Endodermal cell (in vitro differentiated cells): ENCODE data around the gene PARD3B. TPM values are rescaled to one million over a fixed set of nuclear protein-coding genes. Genes with fewer than 3 reads are reported as not detected.

Experiments
- DNase-seq: peaks from one replicate; pipeline ENCODE4 v3.0.0-alpha.2; 2017
- H3K27ac ChIP-seq: 2 replicates; pipeline ENCODE4 v1.5.1; 2013; ENCODE audit warnings: mild to moderate bottlenecking, low read depth, low read length, moderate library complexity
- H3K27me3 ChIP-seq: 2 replicates; pipeline ENCODE4 v1.6.1; 2013; ENCODE audit warnings: mild to moderate bottlenecking, low read length, moderate library complexity; ENCODE audit not compliant: insufficient read depth, control insufficient read depth, poor library complexity, severe bottlenecking
- H3K36me3 ChIP-seq: 2 replicates; pipeline ENCODE4 v1.7.0; 2013; ENCODE audit warnings: mild to moderate bottlenecking, low read length, moderate library complexity; ENCODE audit not compliant: control insufficient read depth, insufficient read depth
- H3K4me1 ChIP-seq: one replicate; pipeline ENCODE4 v1.7.0; 2013; ENCODE audit warnings: low read length; ENCODE audit not compliant: control insufficient read depth, insufficient read depth
- H3K4me3 ChIP-seq: 2 replicates; pipeline ENCODE4 v1.5.1; 2013; ENCODE audit warnings: mild to moderate bottlenecking, low read length, moderate library complexity
- H3K9ac ChIP-seq: 2 replicates; pipeline ENCODE4 v1.6.1; 2013; ENCODE audit warnings: mild to moderate bottlenecking, low read length, moderate library complexity; ENCODE audit not compliant: poor library complexity, severe bottlenecking; ENCODE audit errors: extremely low read depth
- H3K9me3 ChIP-seq: 2 replicates; pipeline ENCODE4 v1.6.1; 2013; ENCODE audit warnings: mild to moderate bottlenecking, low read length, moderate library complexity; ENCODE audit not compliant: control insufficient read depth
- H3K27ac Mint-ChIP-seq: 2 replicates; pipeline ENCODE4 v1.8.0; 2020; ENCODE audit warnings: mixed read lengths
- H3K27me3 Mint-ChIP-seq: 2 replicates; pipeline ENCODE4 v1.8.0; 2021; ENCODE audit warnings: mild to moderate bottlenecking, mixed read lengths; ENCODE audit not compliant: insufficient read depth
- H3K36me3 Mint-ChIP-seq: 2 replicates; pipeline ENCODE4 v1.8.0; 2020; ENCODE audit warnings: low read depth, mixed read lengths
- H3K4me1 Mint-ChIP-seq: 2 replicates; pipeline ENCODE4 v1.8.0; 2020; ENCODE audit warnings: mixed read lengths
- H3K4me3 Mint-ChIP-seq: 2 replicates; pipeline ENCODE4 v1.8.0; 2020; ENCODE audit warnings: mild to moderate bottlenecking, moderate library complexity, mixed read lengths
- H3K9me3 Mint-ChIP-seq: 2 replicates; pipeline ENCODE4 v1.8.0; 2020; ENCODE audit warnings: mild to moderate bottlenecking, mixed read lengths
- WGBS, 2 experiments: methylation state at CpG; one replicate each; pipeline versions ENCODE4 v1.1.5 to v1.1.7; 2013; ENCODE audit warnings: missing lambda C conversion rate in 2 of 2, mixed read lengths in 1 of 2; ENCODE audit not compliant: insufficient coverage in 1 of 2, insufficient read length in 1 of 2; 5-methylcytosine and 5-hydroxymethylcytosine counted together
- total RNA-seq, 2 donors: library from RNA; stranded (reverse); fragmentation: NEBNext Ultra II Directional in 1 of 2; extraction: Animal tissue kit (Norgen Biotek cat#: 25700) in 1 of 2; gene quantifications; 2 replicates in 1 of 2; 3 replicates in 1 of 2; pipeline ENCODE4 v1.2.1, GENCODE V29; 2021
- TF ChIP-seq, protein P1 (sequence below): fragments of 200-600 bp; sonication (generic); conservative IDR thresholded peaks from 2 replicates; pipeline ENCODE4 v1.5.0; 2021; ENCODE audit warnings: antibody characterized with exemption, mild to moderate bottlenecking

Gene PARD3B
- total RNA-seq, 2 donors from 2014 or later: 2.5 to 5.6 TPM

DNA sequence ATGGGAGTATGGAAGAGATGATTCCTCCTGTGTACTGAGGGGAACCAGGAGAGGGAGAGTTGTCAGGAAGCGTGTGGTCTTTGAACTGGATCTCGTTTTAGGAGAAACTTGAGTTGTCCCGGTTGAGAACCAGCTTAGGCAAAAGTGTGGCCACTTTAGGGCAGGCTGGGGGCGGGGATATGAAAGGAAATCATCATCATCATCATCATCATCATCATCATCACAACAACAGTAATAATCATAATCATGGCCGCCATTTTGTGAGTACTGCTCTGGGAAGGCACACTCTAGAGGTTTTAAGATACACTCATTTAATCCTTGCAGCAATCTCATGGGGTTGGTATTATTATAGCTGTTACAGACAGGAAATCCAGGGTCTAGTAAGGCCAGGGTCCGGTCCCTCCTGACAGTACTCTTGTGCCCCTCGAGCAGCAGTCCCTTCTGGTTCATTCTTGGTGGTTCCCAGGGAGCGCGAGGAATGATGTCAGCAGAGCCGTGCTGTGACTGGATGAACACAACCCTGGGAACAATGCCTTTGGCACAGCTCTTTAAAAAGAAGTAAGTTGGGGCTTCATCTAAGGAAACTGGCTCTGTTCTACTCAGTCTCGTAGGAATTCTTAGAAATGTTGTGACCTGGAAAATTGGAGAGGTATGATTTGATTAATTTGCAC is 33.8 kb downstream of the PARD3B start:
- H3K9ac ChIP-seq: no peak overlapping the region
- no peak overlapping the region for H3K27ac ChIP-seq
- Mint-ChIP-seq H3K9me3 (peaks cover 4% of the 10 kb centered on the region), H3K4me3 (no peak overlapping the region), H3K36me3 (no peaks in the 10 kb centered on the region), H3K4me1 (no peaks in the 10 kb centered on the region), H3K27me3 (no peaks in the 10 kb centered on the region), H3K27ac (no peak overlapping the region)
- H3K36me3 ChIP-seq: no peaks in the 10 kb centered on the region
- no peaks in the 10 kb centered on the region for H3K9me3 ChIP-seq
- WGBS, 2 experiments: 92 to 96% methylated on average over 5 to 10 of the region's 11 CpGs
- H3K27me3 ChIP-seq: no peaks in the 10 kb centered on the region
- no peak overlapping the region for H3K4me3 ChIP-seq
- no peaks in the 10 kb centered on the region for H3K4me1 ChIP-seq
- no peak for DNase-seq
- TF ChIP-seq, protein P1, sequence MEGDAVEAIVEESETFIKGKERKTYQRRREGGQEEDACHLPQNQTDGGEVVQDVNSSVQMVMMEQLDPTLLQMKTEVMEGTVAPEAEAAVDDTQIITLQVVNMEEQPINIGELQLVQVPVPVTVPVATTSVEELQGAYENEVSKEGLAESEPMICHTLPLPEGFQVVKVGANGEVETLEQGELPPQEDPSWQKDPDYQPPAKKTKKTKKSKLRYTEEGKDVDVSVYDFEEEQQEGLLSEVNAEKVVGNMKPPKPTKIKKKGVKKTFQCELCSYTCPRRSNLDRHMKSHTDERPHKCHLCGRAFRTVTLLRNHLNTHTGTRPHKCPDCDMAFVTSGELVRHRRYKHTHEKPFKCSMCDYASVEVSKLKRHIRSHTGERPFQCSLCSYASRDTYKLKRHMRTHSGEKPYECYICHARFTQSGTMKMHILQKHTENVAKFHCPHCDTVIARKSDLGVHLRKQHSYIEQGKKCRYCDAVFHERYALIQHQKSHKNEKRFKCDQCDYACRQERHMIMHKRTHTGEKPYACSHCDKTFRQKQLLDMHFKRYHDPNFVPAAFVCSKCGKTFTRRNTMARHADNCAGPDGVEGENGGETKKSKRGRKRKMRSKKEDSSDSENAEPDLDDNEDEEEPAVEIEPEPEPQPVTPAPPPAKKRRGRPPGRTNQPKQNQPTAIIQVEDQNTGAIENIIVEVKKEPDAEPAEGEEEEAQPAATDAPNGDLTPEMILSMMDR: no peak

DNA sequence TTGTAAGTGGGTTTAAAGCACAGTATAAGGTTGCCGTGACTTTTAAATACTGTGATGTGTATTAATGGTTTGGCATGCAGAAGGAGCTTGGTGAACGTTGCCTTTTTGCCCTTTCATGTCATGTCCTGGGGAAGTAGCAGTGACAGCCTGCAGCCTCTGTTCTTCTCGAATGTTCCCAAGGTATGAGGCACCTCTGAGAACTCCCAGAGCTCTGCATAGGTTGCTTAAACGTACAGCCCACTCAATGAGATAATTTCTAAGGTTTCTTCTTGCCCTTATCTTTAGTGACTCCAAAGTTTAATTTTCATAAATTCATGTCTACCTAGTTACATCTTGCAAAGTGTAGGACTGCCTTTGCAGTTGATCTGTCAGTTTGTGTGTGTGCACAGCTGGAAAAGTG is 36.7 kb downstream of the PARD3B start:
- Histone ChIP-seq H3K4me3 (no peak overlapping the region), H3K9me3 (no peaks in the 10 kb centered on the region), H3K4me1 (no peaks in the 10 kb centered on the region), H3K9ac (no peak overlapping the region), H3K27me3 (no peaks in the 10 kb centered on the region), H3K27ac (no peak overlapping the region), H3K36me3 (no peaks in the 10 kb centered on the region)
- DNase-seq: no peak
- Mint-ChIP-seq H3K4me1 (no peaks in the 10 kb centered on the region), H3K4me3 (no peak overlapping the region), H3K9me3 (peaks cover 4% of the 10 kb centered on the region), H3K27me3 (no peaks in the 10 kb centered on the region), H3K36me3 (no peaks in the 10 kb centered on the region), H3K27ac (no peak overlapping the region)
- TF ChIP-seq, protein P1: no peak
- 84 to 100% methylated on average over 1 to 4 of the region's 4 CpGs for WGBS, 2 experiments

DNA sequence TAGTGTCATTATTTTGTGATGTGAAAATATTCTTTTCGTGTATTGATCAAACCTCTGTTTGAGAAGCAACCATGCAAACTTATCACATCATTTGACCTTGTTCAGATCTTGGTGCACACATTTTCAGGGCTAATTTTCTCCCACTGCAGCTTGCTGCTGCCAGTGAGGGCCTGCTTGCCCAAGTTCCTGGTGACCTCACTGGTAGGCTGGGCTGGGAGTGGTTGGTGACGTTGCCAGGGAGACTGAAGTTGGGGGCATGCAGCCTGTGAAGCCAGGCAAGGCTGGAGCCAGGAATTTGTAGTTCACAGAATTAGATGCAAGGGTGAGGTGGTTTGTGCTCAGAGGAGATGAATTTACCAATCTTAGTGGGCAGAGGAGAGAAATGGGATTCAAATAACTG is 38.5 kb downstream of the PARD3B start:
- H3K9me3 Mint-ChIP-seq: peaks cover 4% of the 10 kb centered on the region
- no peak overlapping the region for H3K9ac ChIP-seq
- H3K36me3 ChIP-seq: no peaks in the 10 kb centered on the region
- no peak overlapping the region for H3K4me3 ChIP-seq
- H3K4me3 Mint-ChIP-seq: no peak overlapping the region
- no peak overlapping the region for H3K27ac ChIP-seq
- TF ChIP-seq, protein P1: no peak
- no peaks in the 10 kb centered on the region for H3K9me3 ChIP-seq
- H3K4me1 Mint-ChIP-seq: no peaks in the 10 kb centered on the region
- no peaks in the 10 kb centered on the region for H3K27me3 ChIP-seq
- no peak overlapping the region for H3K27ac Mint-ChIP-seq
- no peak for DNase-seq
- H3K4me1 ChIP-seq: no peaks in the 10 kb centered on the region
- WGBS, 2 experiments: 86% methylated on average over 2 of the region's 2 CpGs; no CpG with 5 or more reads in 1 of the 2 experiments
- H3K27me3 Mint-ChIP-seq: no peaks in the 10 kb centered on the region
- no peaks in the 10 kb centered on the region for H3K36me3 Mint-ChIP-seq
